Heart left ventricle (tissue), 13 donors: Measurements from ENCODE around the gene RNF187.

Source experiments
- CTCF ChIP-seq, 12 donors: fragments of 200-600 bp; sonication (generic) in 4 of 12; IDR thresholded peaks; one replicate each; pipeline versions ENCODE4 v1.5.0 to v1.8.0; 2018 to 2022; ENCODE audit warnings: antibody characterized with exemption in 12 of 12, mild to moderate bottlenecking in 5 of 12
- POLR2A ChIP-seq, 2 donors: fragments of 450-650 bp; IDR thresholded peaks; one replicate each; pipeline ENCODE4 v1.6.1; 2017; ENCODE audit warnings: antibody characterized with exemption in 2 of 2, mild to moderate bottlenecking in 2 of 2, moderate library complexity in 2 of 2
- donor health status: ischemic (EF 13 %, LVEDD 7.1; RV severe dilation, severe dysfunction).
- donor health status: DM: no; HTN: yes; CAD: no.
- donor health status: DM: no; HTN: no; CAD: no.
- donor health status: ischemic (EF 25% LVEDD 6.9; RV normal size, moderate dysfunction).
- donor health status: ischemic (EF 25% LVEDD 5.7; RV mildly dilated, moderate dysfunction).
- donor health status: ischemic (EF 35%, LVEDD 5.7; RV mildly dilated, moderate dysfunction).
- donor health status: nonischemic (EF 11% LVEDD 7.7; RV severe dilation, severe dysfunction).
- donor health status: DM: yes; HTN: yes; CAD: no.
- donor health status: PGD.
- donor health status: ischemic (EF 29% LVEDD 5.4; RV normal size, mild dysfunction).
- donor health status: nonischemic (EF 23%, LVEDD 6.1; RV moderate dilation, normal function).

DNA sequence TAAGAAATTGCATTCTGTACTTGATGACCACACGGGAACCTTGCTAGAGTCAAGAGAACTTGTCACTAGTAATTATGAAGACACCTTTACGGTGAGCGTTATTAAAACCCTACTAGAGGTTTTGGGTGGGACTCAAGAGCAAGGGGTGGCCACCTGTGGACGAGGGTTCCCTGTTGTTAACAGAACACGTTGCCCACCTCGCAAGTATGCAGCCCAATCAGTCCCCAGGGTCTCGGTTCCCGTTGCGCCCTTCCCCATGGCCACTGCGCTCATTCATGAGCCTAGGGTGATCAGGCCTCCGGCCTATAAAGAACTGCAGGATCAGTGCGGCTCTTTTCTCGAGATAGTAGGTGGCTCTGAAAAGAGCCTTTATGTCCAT is 30.2 kb upstream of the RNF187 start:
- TF ChIP-seq CTCF (IDR thresholded peaks at IDR 0.05) (no peak), POLR2A (IDR thresholded peaks at IDR 0.05) (no peak)
